Measurements from ENCODE around the gene SLC25A25.

DNA sequence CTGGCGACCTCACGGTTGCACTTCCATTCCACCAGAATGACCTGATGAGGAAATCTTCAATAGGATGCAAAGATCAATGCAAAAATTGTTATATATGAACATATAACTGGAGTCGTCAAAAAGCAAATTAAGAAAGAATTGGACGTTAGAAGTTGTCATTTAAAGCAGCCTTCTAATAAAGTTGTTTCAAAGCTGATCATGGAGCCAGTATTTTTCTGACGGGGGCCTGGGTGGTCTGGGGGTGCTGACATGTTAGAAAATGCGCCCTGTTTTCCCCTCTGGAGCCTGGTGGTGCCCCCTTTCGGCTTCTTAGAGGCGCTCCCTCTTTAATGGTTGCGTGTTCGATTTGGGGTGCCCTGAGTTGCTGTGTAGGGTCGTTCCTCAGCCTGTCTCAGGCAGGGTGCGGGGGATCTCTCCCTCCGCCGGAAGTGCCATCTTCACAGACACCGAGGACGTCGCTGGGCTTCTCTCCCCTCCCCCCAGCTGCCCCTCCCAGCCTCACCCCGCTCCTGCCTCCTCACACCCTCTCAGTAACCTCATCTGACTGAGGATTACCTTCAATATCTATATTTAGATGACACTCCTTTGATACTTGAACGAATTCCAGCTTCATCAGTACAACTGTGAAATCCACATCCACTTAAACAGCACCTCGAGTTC, 41.1 kb downstream of the SLC25A25 start:
- TF ChIP-seq EZH2 (IDR thresholded peaks at IDR 0.05; ENCODE audit: insufficient read depth, poor library complexity, severe bottlenecking) (no peak), EZH2phosphoT487 (IDR thresholded peaks at IDR 0.05; ENCODE audit: insufficient read depth, low read depth) (no peak)
